NCI-H2107 treated with DMSO at 0.1 percent for 48 hours (cell line): ENCODE results near the gene SIL1.
"Not testable (repeated sequence)": the region's sequence is repeated elsewhere in the genome, so short reads cannot be mapped to it uniquely, and the experiment has no call there.

Experiments
- DNase-seq: peaks from one replicate; lab custom pipeline; 2025; ENCODE audit not compliant: unreplicated experiment; lab: John Stamatoyannopoulos, UW

Gene SIL1

GRCh38 chr5:139038613-139039305, 159.4 kb downstream of the SIL1 start:
- DNase-seq: no peak

- DNase-seq: no peak
These were observed 160.4 kb downstream of the SIL1 start for GRCh38 chr5:139037732-139038131.

- not testable (repeated sequence) for DNase-seq
These were observed 161.8 kb downstream of the SIL1 start for GRCh38 chr5:139036332-139036731.

GRCh38 chr5:139027150-139027549, 171.0 kb downstream of the SIL1 start:
- DNase-seq: no peak

- DNase-seq: no peak
These were observed 172.5 kb downstream of the SIL1 start for GRCh38 chr5:139025651-139026050.

GRCh38 chr5:139023286-139023685, 174.9 kb downstream of the SIL1 start:
- no peak for DNase-seq

- no peak for DNase-seq
These were observed 175.6 kb downstream of the SIL1 start for GRCh38 chr5:139022528-139022927.

GRCh38 chr5:139021346-139021745, 176.8 kb downstream of the SIL1 start:
- no peak for DNase-seq

- no peak for DNase-seq
These were observed 178.3 kb downstream of the SIL1 start for GRCh38 chr5:139019880-139020279.

- no peak for DNase-seq
These were observed 179.0 kb downstream of the SIL1 start for GRCh38 chr5:139019211-139019610.

GRCh38 chr5:139017624-139018023, 180.5 kb downstream of the SIL1 start:
- DNase-seq: no peak

- no peak for DNase-seq
These were observed 182.0 kb downstream of the SIL1 start for GRCh38 chr5:139016186-139016585.

- no peak for DNase-seq
These were observed 183.4 kb downstream of the SIL1 start for GRCh38 chr5:139014726-139015125.

GRCh38 chr5:139012176-139012575, 186.0 kb downstream of the SIL1 start:
- DNase-seq: no peak

- DNase-seq: not testable (repeated sequence)
These were observed 187.0 kb downstream of the SIL1 start for GRCh38 chr5:139011156-139011555.

GRCh38 chr5:139004374-139005307, 193.5 kb downstream of the SIL1 start:
- DNase-seq: no peak

GRCh38 chr5:138999674-139000073, 198.5 kb downstream of the SIL1 start:
- DNase-seq: no peak

- no peak for DNase-seq
These were observed 199.6 kb downstream of the SIL1 start for GRCh38 chr5:138998521-138998920.

- no peak for DNase-seq
These were observed 202.0 kb downstream of the SIL1 start for GRCh38 chr5:138996120-138996519.

- no peak for DNase-seq
These were observed 207.1 kb downstream of the SIL1 start for GRCh38 chr5:138990986-138991590.

- no peak for DNase-seq
These were observed 208.4 kb downstream of the SIL1 start for GRCh38 chr5:138989720-138990119.
